Activated T-cell treated with anti-CD3 and anti-CD28 coated beads for 48 hours (primary cell): Measurements from ENCODE around the gene CELF5.

Source experiments
- DNase-seq: peaks from one replicate; pipeline ENCODE4 v3.0.0-alpha.2; 2020; ENCODE audit warnings: low read depth

Gene CELF5

GRCh38 chr19:3224346-3225168, at the start of gene CELF5:
CELF5 (plus strand) TSS chr19:3224661; CDS start chr19:3224740, 79 bp downstream.
- DNase-seq, result peak; percentile 62

- no peak for DNase-seq
Observed at GRCh38 chr19:3175781-3176714, 48.4 kb upstream of the CELF5 start.

DNA sequence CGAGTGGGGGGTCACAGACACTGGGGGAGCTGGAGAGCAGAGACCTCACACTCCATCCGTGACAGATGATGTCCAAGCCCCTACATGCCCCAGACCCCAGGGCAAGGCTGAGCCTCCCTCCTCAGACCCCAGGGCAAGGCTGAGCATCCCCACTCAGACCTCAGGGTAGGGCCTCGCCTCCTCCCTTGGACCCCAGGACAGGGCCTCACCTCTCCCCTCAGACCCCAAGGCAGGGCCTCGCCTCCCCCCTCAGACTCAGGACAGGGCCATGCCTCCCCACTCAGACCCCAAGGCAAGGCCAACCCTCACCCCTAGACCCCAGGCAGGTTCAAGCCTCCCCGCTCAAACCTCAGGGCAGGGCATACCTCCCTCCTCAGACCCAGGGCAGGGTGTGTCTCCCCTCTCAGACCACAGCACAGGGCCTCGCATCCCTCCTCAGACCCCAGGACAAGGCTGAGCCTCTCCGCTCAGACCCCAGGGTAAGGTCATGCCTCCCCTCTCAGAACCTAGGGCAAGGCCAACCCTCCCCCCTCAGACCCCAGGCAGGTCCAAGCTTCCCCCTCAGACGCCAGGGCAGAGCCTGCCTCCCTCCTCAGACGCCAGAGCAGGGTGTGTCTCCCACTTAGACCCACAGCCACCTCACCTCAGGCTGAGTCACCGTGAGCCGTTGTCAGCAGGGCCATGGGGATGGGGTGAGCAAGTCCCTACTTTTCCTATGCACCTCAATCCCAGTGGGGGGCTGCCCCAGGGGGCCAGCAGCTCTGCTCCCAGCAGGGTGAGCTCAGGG, 47.6 kb upstream of the CELF5 start:
- DNase-seq, result peak; percentile 68

GRCh38 chr19:3178377-3178972, 46.0 kb upstream of the CELF5 start, which contains the start of gene S1PR4:
S1PR4 (plus strand) TSS chr19:3178769; CDS start chr19:3178793, 24 bp downstream.
- DNase-seq, result peak; percentile 57

GRCh38 chr19:3178973-3179738, 45.3 kb upstream of the CELF5 start:
- peak; percentile 23 for DNase-seq

DNA sequence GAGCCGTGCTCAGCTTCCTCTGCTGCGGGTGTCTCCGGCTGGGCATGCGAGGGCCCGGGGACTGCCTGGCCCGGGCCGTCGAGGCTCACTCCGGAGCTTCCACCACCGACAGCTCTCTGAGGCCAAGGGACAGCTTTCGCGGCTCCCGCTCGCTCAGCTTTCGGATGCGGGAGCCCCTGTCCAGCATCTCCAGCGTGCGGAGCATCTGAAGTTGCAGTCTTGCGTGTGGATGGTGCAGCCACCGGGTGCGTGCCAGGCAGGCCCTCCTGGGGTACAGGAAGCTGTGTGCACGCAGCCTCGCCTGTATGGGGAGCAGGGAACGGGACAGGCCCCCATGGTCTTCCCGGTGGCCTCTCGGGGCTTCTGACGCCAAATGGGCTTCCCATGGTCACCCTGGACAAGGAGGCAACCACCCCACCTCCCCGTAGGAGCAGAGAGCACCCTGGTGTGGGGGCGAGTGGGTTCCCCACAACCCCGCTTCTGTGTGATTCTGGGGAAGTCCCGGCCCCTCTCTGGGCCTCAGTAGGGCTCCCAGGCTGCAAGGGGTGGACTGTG, 44.6 kb upstream of the CELF5 start:
- peak; percentile 42 for DNase-seq

DNA sequence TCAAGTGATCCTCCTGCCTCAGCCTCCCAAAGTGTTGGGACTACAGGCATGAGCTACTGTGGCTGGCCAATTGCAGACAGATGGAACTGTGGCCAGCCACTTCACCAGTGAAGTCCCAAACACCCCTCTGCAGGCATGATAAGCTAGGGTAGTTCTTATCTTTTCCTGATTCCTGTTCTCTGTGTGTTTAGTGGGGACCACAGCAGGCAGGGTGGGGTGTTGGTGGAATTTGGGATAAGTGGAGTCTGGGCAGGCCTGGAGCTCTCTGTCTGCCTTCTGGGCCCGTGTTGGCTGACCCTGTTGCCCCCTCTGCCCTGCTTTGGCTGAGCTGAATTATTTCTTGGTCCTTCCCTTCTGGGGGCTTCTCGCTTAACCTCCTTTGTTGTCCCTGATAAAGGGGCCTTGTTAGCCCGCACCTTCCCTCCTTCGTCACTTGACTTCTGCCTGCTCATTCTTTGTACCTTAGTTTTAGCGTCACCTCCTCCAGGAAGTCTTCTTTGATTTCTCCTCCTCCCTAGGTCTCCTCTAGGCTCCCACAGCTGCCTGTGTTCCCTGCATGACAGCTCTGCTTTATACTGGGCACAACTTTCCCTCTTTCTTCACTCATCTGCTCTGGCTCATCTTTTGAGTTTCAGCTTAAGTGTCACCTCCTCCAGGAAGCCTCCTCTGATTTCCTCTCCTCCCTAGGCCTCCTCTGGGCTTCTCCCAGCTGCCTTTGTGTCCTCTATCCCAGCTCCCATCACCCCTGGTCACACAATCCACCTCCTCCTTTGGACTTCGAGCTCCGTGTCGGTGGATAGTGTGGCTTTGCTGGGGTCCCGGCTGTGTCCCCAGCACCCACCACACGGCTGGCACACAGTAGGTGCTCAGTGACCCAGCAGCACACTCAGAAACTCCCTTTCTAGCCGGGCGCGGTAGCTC, 40.5 kb upstream of the CELF5 start:
- DNase-seq, result no peak

- DNase-seq, result peak; percentile 48
Observed at GRCh38 chr19:3184847-3185460, 39.5 kb upstream of the CELF5 start.

DNA sequence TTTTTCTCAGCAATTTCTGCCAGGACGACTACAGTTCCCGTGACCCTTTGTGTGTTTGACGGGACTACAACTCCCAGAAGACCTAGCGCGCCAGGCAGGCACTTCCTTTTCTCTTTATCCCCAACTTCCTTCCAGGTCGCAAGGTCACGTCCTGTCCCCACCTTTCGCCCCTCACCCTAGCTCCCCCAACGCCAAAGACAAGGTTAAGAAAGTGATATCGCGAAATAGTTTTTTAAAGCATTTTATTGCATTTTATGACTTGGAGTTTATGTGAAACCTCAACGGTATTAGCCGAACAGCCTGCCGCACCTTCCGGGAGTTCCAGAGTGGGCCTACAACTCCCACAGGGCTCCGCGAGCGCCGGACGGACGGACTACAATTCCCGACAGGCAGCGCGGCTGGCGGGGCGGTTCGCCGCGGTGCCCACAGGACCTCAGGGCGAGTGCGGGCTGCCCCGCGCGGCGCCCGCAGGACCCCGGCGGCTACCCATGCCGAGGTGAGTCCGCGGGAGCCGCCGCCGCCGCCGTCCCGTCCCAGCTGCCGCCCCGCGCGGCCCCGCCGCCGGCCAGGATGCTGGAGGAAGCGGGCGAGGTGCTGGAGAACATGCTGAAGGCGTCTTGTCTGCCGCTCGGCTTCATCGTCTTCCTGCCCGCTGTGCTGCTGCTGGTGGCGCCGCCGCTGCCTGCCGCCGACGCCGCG, 38.9 kb upstream of the CELF5 start, which contains the start of gene NCLN:
Gene NCLN, plus strand, starts transcription at position 470 of the 699 bp plus-strand sequence. Its CDS starts 101 bp downstream, at position 571.
- DNase-seq, result peak; percentile 95

DNA sequence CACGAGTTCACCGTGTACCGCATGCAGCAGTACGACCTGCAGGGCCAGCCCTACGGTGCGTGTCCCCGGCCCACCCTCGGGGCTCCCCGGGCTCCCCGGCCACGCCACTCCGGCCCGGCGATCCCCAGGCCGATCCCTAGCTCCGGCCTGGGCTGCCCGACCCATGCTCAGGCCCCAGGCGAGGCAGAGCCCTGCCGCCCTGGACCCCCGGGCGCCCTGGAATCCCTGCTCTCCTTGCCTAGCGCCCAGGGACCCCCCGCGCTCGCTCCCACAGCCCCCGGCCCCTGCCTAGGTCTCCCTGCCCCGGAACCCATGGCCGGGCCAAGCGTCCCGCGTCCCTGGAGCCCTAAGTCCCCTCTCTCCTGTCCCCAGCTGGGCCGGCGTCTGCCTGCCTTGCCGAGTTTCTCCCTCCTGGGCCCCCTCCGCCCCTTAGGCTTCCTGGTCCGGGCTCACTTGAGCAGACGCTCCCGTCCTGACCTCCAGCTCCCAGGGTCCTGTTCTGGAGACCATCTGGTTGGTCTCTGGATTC, 38.2 kb upstream of the CELF5 start:
- no peak for DNase-seq

- no peak for DNase-seq
Observed at GRCh38 chr19:3186891-3187661, 37.4 kb upstream of the CELF5 start.

- no peak for DNase-seq
Observed at GRCh38 chr19:3187662-3188511, 36.6 kb upstream of the CELF5 start.

DNA sequence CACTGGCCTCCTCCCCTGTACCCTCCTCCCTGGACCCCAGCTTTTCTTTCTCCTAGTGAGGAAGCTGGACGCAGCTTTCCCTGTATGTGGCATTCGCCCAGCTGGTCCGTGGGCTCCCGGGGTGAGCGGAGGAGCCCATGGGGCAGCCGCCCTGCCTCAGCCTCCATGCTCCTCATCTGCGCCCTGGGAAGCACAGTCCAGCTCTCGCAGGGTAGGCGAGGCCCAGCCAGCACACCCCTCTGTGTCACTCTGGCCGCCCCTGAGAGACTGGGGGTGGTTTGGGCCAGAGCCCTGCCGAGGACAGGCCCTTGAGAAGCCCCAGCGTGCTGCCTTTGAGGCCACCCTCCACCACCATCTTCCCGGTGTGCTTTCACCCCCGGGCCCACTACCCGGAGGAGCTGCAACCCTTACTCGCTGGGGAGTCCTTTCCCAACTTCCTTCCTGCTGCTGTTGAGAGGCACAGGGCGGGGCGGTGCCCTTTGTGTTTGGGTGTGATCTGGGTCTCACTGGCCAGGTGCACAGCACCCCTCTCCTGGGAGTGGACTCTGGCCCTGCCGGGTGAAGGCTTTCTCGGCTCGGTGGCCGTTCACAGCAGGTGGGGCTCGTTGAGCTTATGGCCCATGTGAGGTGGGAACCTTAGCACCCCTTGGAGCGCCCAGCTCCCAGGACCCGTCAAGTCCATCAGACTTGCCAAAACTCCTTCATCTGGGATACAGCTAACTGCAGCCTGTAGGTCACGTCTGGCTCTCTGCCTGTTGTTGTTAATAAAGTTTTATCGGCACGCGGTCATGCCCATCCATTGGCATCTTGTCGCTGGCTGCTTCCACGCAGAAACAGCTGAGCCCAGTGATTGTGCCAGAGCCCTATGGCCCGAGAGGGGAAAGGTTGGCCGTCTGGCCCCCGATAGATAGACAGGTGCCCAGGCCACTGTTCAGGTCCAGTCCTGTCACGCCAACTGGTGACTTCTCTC, 35.5 kb upstream of the CELF5 start:
- no peak for DNase-seq

DNA sequence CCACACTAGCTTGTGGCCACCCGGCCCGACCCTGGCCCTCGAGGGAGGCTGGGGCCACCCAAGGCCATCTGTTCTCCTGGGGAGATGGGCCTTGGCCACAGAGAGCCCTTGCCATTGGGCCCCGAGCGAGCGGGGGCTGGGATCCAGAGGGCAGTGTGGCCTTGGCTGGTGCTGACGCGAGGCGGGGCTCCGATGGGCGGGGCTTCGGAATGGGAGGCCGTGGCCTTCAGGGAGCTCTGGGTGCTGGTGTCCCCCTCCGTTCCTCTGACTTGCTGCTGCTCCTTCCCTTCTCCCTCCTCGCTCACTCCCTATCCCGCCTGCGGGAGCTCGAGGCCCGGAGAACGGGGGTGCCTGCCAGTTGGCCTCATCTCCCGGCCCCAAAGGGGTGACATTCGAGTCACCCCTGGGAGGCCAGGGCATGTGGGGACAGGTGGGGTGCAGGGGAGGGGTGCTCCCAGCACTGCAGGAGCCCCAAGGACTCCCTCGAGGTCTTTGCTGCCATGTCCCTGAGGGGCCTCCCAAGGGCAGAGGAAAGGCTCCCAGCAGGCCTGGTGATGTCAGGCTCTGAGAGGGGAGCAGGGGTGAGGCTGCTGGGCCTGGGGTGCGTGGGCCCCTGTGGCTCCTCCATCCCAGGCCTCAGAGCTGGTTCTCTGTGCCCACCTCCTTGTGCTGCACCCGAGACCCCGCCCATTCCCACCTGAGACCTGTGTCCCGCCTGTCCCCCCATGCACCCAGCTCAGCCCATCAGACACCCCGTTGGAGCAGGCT, 34.6 kb upstream of the CELF5 start:
- DNase-seq, result no peak
